Mesenteric fat pad (tissue), 1 donor: ENCODE measurements around the gene SSTR3. TPM values are rescaled to one million over a fixed set of nuclear protein-coding genes. Genes with fewer than 3 reads are reported as not detected.
"Not testable (repeated sequence)": the region's sequence is repeated elsewhere in the genome, so short reads cannot be mapped to it uniquely, and the experiment has no call there.

Experiments used
- DNase-seq: peaks from one replicate; pipeline ENCODE4 v3.0.0-alpha.2; 2020; ENCODE audit warnings: low spot score
- total RNA-seq: library from RNA; stranded (reverse); fragmentation: NEBNext Ultra II Directional; extraction: Animal tissue kit (Norgen Biotek cat#: 25700); gene quantifications from one replicate; pipeline ENCODE4 v1.2.1, GENCODE V29; 2021
- donor health status: DM: yes; HTN: yes; CAD: no.

Gene SSTR3
- total RNA-seq, 1 donor from 2014 or later = not detected

- DNase-seq = no peak
These were observed 30.2 kb upstream of the SSTR3 start for GRCh38 chr22:37242395-37242918.

- DNase-seq = no peak
These were observed 29.3 kb upstream of the SSTR3 start for GRCh38 chr22:37241351-37242142.

GRCh38 chr22:37240941-37241320, 28.7 kb upstream of the SSTR3 start:
- DNase-seq = no peak

GRCh38 chr22:37240240-37240940, 28.1 kb upstream of the SSTR3 start:
- no peak for DNase-seq

GRCh38 chr22:37239336-37240239, 27.3 kb upstream of the SSTR3 start:
- DNase-seq = no peak

- no peak for DNase-seq
These were observed 25.3 kb upstream of the SSTR3 start for GRCh38 chr22:37237371-37238268.

- DNase-seq = no peak
These were observed 23.8 kb upstream of the SSTR3 start for GRCh38 chr22:37235897-37236607.

GRCh38 chr22:37234736-37235711, 22.7 kb upstream of the SSTR3 start:
- DNase-seq = no peak

GRCh38 chr22:37233751-37234631, 21.7 kb upstream of the SSTR3 start:
- DNase-seq = no peak

- not testable (repeated sequence) for DNase-seq
These were observed 21.1 kb upstream of the SSTR3 start for GRCh38 chr22:37233371-37233750.

- DNase-seq = no peak
These were observed 20.1 kb upstream of the SSTR3 start for GRCh38 chr22:37232140-37232998.

- no peak for DNase-seq
These were observed 19.3 kb upstream of the SSTR3 start for GRCh38 chr22:37231406-37232139.

GRCh38 chr22:37230673-37231405, 18.6 kb upstream of the SSTR3 start:
- no peak for DNase-seq

- DNase-seq = no peak
These were observed 17.8 kb upstream of the SSTR3 start for GRCh38 chr22:37229805-37230672.
